Ishikawa (cell line): ENCODE data around the gene ZNF212.

Experiments used
- CREB1 ChIP-seq: IDR thresholded peaks from 2 replicates; pipeline ENCODE4 v1.6.1; 2012; ENCODE audit warnings: low read depth
- EP300 ChIP-seq: IDR thresholded peaks from 2 replicates; pipeline ENCODE4 v1.6.1; 2012; ENCODE audit warnings: borderline replicate concordance
- FOXM1 ChIP-seq: IDR thresholded peaks from 2 replicates; pipeline ENCODE4 v1.6.1; 2012; ENCODE audit warnings: low read depth, borderline replicate concordance
- RAD21 ChIP-seq: IDR thresholded peaks from 2 replicates; pipeline ENCODE4 v1.6.1; 2012; ENCODE audit warnings: low read depth
- TCF12 ChIP-seq: IDR thresholded peaks from 2 replicates; pipeline ENCODE4 v1.6.1; 2012; ENCODE audit warnings: low read depth
- YY1 ChIP-seq: IDR thresholded peaks from 2 replicates; pipeline ENCODE4 v1.6.1; 2012; ENCODE audit warnings: low read depth
- TF ChIP-seq, protein P1 (sequence below): IDR thresholded peaks from 2 replicates; pipeline ENCODE4 v1.6.1; 2012
- TF ChIP-seq, protein P2 (sequence below): IDR thresholded peaks from 2 replicates; pipeline ENCODE4 v1.6.1; 2012; ENCODE audit warnings: low read depth, mild to moderate bottlenecking
- TF ChIP-seq, protein P3 (sequence below): IDR thresholded peaks from 2 replicates; pipeline ENCODE4 v1.6.1; 2012

DNA sequence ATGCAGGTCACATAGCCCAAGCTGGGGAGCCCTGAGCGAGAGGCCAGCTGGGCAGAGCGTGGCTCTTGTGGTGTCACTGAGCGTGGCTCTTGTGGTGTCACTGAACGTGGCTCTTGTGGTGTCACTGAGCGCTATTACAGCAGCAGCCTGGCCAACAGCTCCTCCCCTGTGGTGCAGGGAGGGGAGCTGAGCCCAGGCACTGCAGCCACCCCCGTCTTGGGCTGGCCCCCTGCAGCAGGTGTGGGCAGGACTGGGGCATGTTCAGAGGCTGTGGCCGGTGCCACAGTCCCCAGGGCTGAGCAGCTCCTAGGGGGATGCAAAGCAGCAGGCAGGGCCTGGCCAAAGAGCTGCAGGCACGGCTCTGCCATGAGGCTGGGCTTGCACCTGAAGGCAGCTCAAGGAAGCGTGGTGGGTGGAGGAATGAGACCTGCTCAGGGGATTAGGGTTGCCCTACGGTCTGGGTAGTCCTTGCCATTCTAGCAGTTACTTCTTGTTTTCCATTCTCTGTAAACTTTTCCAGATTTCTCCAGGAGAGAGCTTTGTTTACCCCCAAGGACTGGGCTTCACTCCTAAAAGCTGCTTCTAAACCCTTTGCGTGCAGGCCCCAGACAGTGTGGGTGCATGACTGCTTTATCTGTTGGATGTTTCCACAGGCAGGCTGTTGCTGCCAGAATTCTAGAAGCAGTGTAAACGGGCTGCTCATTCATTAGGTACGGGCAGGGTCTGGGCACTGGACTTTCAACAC lies 51.8 kb downstream of the ZNF212 start:
- no peak for TF ChIP-seq TCF12
- TF ChIP-seq FOXM1 = no peak
- no peak for TF ChIP-seq YY1
- TF ChIP-seq, protein P1, sequence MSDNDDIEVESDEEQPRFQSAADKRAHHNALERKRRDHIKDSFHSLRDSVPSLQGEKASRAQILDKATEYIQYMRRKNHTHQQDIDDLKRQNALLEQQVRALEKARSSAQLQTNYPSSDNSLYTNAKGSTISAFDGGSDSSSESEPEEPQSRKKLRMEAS = no peak
- TF ChIP-seq, protein P2, sequence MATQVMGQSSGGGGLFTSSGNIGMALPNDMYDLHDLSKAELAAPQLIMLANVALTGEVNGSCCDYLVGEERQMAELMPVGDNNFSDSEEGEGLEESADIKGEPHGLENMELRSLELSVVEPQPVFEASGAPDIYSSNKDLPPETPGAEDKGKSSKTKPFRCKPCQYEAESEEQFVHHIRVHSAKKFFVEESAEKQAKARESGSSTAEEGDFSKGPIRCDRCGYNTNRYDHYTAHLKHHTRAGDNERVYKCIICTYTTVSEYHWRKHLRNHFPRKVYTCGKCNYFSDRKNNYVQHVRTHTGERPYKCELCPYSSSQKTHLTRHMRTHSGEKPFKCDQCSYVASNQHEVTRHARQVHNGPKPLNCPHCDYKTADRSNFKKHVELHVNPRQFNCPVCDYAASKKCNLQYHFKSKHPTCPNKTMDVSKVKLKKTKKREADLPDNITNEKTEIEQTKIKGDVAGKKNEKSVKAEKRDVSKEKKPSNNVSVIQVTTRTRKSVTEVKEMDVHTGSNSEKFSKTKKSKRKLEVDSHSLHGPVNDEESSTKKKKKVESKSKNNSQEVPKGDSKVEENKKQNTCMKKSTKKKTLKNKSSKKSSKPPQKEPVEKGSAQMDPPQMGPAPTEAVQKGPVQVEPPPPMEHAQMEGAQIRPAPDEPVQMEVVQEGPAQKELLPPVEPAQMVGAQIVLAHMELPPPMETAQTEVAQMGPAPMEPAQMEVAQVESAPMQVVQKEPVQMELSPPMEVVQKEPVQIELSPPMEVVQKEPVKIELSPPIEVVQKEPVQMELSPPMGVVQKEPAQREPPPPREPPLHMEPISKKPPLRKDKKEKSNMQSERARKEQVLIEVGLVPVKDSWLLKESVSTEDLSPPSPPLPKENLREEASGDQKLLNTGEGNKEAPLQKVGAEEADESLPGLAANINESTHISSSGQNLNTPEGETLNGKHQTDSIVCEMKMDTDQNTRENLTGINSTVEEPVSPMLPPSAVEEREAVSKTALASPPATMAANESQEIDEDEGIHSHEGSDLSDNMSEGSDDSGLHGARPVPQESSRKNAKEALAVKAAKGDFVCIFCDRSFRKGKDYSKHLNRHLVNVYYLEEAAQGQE = no peak
- no peak for TF ChIP-seq EP300
- TF ChIP-seq, protein P3, sequence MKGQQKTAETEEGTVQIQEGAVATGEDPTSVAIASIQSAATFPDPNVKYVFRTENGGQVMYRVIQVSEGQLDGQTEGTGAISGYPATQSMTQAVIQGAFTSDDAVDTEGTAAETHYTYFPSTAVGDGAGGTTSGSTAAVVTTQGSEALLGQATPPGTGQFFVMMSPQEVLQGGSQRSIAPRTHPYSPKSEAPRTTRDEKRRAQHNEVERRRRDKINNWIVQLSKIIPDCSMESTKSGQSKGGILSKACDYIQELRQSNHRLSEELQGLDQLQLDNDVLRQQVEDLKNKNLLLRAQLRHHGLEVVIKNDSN = no peak
- TF ChIP-seq CREB1 = no peak
- no peak for TF ChIP-seq RAD21
